NCI-H128 (cell line): ENCODE results near the gene PAN2.
A peak's percentile ranks its signal among the peaks of the same experiment; 100 is the strongest.

Experiments
- DNase-seq: peaks from one replicate; lab custom pipeline; 2025; ENCODE audit not compliant: unreplicated experiment; lab: John Stamatoyannopoulos, UW

PAN2 gene, protein sequence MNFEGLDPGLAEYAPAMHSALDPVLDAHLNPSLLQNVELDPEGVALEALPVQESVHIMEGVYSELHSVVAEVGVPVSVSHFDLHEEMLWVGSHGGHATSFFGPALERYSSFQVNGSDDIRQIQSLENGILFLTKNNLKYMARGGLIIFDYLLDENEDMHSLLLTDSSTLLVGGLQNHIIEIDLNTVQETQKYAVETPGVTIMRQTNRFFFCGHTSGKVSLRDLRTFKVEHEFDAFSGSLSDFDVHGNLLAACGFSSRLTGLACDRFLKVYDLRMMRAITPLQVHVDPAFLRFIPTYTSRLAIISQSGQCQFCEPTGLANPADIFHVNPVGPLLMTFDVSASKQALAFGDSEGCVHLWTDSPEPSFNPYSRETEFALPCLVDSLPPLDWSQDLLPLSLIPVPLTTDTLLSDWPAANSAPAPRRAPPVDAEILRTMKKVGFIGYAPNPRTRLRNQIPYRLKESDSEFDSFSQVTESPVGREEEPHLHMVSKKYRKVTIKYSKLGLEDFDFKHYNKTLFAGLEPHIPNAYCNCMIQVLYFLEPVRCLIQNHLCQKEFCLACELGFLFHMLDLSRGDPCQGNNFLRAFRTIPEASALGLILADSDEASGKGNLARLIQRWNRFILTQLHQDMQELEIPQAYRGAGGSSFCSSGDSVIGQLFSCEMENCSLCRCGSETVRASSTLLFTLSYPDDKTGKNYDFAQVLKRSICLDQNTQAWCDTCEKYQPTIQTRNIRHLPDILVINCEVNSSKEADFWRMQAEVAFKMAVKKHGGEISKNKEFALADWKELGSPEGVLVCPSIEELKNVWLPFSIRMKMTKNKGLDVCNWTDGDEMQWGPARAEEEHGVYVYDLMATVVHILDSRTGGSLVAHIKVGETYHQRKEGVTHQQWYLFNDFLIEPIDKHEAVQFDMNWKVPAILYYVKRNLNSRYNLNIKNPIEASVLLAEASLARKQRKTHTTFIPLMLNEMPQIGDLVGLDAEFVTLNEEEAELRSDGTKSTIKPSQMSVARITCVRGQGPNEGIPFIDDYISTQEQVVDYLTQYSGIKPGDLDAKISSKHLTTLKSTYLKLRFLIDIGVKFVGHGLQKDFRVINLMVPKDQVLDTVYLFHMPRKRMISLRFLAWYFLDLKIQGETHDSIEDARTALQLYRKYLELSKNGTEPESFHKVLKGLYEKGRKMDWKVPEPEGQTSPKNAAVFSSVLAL

DNA sequence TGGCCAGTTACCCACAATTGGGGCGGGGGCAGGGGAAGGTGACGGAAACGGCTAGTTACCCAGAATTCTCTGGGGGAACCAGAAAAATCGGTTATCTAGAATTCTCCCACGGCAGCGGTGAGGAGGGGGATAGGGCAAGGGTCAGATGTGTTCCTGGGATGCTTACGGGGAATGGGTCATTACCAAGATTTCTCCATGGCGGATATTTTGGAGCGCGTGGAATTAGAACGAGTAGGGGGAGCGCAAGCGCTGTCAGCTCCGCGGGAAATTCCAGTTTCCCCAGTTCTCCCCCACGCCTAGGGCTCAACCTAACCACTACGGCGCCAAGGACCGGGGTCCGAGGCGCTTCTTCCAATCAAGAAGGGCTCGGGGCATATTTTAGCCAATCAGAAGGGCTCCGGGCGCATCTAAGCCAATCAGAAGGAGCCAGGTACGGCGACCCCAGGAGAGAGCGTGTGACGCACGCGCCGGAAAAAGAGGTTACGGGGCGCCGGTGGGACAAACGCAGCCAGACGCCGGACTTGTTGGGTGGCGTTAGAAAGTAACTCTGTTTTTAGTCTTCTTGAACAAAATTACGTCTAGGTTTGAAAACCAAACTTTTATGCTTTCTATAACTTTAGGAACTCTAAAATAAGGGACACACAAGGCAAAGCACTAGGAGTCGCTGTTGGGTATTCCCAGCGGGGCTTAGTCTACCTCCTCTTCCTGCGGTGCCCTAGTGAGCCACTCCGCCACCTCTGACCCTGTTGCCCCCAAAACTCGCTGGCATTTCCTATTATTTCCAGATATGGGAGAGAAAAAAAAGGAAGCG, at the start of gene PAN2:
PAN2 (minus strand) TSS at position 322 of the 811 bp plus-strand sequence. CDS start 906 bp downstream, outside the sequence.
- DNase-seq, result peak; percentile 94

DNA sequence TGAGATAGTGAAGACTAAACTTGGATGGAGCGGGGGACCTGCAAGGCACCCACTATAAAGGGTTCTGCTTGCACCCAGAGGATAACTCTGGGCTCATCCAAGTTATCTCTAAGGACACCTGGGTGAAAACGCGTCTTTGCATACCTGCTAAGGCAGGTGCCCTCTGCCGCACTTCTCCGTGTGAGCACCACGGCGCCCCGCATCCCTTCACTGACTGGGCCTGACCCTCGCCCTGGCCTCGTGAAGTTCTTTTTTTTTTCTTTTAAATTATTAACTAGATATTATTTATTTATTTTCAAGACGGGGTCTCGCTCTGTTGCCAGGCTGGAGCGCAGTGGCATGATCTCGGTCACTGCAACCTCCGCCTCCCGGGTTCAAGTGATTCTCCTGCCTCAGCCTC, 48.8 kb upstream of the PAN2 start:
- DNase-seq, result no peak

GRCh38 chr12:56377989-56378316, 44.2 kb upstream of the PAN2 start:
- no peak for DNase-seq

- no peak for DNase-seq
Observed at GRCh38 chr12:56377310-56377988, 43.6 kb upstream of the PAN2 start.

DNA sequence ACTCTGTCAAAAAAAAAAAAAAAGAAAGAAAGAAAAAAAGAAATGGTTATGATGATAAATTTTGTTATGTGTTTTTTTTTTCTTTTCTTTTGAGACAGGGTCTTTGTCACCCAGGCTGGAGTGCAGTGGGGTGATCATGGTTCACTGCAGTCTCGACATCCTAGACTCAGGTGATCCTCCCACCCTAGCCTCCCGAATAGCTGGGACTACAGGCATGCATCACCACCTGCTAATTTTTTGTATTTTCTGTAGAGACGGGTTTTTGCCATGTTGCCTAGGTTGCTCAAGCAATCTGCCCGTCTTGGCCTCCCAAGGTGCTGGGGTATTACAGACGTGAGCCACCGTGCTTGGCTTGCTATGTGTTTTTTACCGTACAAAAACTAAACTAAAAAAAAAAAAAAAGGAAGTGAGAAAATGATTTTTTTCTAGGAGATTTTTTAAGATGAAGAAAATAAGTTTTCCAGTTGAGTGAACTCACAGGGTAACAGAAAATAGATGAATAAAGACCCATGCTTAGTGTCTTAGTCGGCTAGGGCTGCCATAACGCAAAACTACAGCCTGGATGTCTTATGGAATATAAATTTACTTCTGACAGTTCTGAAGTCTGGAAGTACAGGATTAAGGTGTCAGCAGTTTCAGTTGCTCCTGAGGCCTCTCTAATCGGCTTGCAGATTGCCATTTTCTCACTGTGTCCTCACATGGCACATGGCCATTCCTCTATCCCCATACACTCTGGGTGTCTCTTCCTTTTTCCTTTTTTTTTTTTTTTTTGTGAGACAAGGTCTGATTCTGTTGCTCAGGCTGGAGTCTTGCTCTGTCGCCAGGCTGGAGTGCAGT, 42.0 kb upstream of the PAN2 start:
- no peak for DNase-seq

DNA sequence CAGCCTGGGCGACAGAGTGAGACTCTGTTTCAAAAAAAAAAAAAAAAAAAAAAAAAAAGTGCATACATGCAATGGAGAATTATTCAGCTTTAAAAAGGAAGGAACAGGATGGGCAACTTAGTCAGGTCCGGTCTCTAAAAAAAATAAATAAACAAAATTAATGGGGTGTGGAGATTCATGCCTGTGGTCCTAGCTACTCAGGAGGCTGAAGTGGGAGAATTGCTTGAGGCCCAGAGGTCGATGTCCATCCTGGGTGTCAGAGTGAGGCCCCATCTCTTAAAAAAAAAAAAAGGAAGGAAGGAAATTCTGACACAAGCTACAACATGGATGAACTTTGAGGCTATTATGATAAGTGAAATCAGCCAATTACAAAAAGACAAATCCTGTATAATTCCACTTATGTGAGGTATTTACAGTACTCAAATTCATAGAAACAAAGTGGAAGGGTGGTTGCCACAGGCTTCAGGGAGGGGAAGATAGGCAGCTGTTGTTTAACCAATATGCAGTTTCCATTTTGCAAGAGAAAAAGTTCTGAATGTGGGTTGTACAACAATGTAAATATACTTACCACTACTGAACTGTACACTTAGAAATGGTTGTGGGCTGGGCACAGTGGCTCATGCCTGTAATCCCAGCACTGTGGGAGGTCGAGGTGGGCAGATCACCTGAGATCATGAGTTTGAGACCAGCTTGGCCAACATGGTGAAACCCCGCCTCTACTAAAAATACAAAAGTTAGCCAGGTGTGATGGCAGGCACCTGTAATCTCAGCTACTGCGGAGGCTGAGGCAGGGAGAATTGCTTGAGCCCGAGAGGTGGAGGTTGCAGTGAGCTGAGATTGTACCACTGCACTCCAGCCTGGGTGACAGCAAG, 41.2 kb upstream of the PAN2 start:
- DNase-seq, result no peak

DNA sequence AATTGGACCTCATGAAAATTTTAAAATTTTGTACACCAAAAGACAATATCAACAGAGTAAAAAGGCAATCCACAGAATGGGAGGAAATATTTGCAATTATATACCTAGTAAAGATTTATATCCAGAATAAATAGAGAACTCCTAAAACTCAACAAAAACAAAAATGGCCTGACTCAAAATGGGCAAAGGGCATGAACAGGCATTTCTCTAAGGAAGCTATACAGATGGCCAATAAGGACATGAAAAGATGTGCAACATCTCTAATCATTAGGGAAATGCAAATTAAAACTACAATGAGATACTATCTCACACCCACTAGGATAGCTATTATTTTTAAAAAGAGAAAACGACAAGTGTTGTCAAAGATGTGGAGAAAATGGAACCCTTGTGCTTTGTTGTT, 39.7 kb upstream of the PAN2 start:
- no peak for DNase-seq

DNA sequence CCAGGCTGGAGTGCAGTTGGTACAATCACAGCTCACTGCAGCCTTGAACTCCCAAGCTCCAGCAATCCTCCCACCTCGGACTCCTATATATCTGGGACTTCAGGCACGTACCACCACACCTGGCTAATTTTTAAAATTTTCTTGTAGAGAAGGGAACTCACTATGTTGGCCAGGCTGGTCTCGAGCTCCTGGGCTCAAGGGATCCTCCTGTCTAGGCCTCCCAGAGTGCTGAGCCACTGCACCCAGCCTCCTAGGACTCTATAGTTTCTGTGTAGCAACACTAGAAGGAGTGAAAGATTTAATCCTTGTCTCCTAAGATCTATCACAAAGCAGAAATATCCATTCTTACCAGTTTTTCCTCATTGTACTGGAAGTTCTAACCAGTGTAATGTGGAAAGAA, 33.1 kb upstream of the PAN2 start:
- DNase-seq, result no peak

GRCh38 chr12:56362130-56363059, 28.6 kb upstream of the PAN2 start, which contains the start of gene APOF:
APOF (minus strand) TSS chr12:56362857; CDS start chr12:56362745, 112 bp downstream.
- DNase-seq, result no peak

- DNase-seq, result no peak
Observed at GRCh38 chr12:56361487-56362129, 27.8 kb upstream of the PAN2 start.

GRCh38 chr12:56359851-56360767, 26.3 kb upstream of the PAN2 start, which contains the start of gene STAT2:
STAT2 (minus strand) TSS chr12:56360107; CDS start chr12:56356571, 3,536 bp downstream.
- DNase-seq, result peak; percentile 97

GRCh38 chr12:56358836-56359532, 25.2 kb upstream of the PAN2 start:
- no peak for DNase-seq

DNA sequence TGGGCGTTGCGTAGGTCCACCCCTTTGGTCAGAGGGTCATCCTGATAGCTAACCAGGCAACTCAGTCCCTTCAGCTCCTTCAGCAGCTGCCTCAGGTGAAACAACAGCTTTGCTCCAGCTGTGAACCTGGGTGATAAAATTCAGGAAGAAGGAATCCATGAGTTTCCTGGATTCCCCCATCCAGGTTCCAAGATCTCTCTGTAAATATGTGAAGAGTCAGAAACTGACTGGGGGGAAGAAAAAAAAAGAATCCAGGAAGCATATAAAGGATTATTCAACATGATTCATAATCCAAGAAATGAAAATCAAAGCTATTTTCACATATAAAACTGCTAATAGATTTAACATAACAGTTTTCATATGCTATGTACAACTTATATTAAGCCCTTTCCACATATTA, 17.5 kb upstream of the PAN2 start:
- DNase-seq, result no peak

DNA sequence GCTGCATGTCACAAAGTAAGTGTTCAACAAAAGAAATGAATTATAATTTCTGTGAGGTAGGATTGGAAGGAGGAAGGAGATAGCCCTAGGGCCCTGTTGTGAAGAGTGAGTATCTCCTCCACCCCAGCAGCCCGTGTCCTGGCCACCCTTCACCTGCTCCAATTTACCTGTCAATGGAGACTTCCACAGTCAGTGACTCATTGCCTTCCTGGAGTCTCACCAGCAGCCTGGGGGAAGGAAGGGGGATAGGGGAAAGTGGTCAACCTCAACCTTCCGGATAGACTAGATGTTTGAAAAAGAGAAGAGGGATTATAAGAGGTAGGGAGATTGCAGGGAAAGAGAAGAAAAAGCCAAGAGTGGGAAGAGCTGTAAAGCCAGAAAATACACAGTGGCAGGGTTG, 16.9 kb upstream of the PAN2 start:
- DNase-seq, result no peak

DNA sequence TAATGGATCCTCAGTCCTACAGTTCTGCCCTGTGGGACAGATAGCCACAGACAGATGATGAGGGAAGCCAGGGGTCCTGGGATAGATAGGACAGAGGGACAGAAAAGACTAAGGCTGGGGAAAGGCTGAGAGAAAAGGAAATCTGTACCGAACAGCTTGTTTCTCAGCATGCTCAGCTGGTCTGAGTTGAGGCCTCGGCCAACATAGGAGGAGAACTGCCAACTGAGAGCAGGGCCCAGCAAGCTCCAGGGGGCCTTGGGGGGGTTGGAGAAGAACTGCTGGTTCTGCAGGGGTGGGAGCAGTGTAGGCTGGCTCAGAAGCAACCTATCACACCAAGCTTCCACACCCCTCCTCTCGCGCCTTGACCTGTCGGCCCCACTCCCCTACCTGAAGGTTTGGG, 15.0 kb upstream of the PAN2 start:
- DNase-seq, result no peak
